K562 (cell line): ENCODE data around the gene MRRF. TPM values are rescaled to one million over a fixed set of nuclear protein-coding genes. Genes with fewer than 3 reads are reported as not detected.
A peak's percentile ranks its signal among the peaks of the same experiment; 100 is the strongest.

Experiments used
- MAFF ChIP-seq: IDR thresholded peaks from 2 replicates; pipeline ENCODE4 v1.6.1; 2012; ENCODE audit warnings: low read length, improper control_type of control experiment
- PML ChIP-seq: IDR thresholded peaks from 2 replicates; pipeline ENCODE4 v1.6.1; 2012; ENCODE audit warnings: low read length, inconsistent platforms
- SMARCA4 ChIP-seq: fragments of 450-650 bp; IDR thresholded peaks from 2 replicates; pipeline ENCODE4 v1.6.1; 2016
- polyA plus RNA-seq, 8 experiments: library from polyadenylated mRNA; depleted of rRNA in 4 of 8; stranded (reverse) in 5 of 8; unstranded in 3 of 8; fragments of >200 nt; fragmentation: Nextera tagmentation in 2 of 8; fragmentation: Illumina TruSeq in 1 of 8; extraction: Ambion mirVana in 2 of 8; extraction: Trizol in 1 of 8; gene quantifications; 2 replicates each; pipeline versions ENCODE4 v1.2.1 to v1.2.3, GENCODE V29; 2011 to 2014; ENCODE audit warnings: inconsistent platforms in 1 of 8, missing spikeins in 1 of 8
- total RNA-seq, 7 experiments: library from RNA; depleted of rRNA in 6 of 7; stranded (reverse); fragments of >200 nt in 6 of 7; fragmentation: Illumina TruSeq in 2 of 7; extraction: Trizol in 2 of 7; gene quantifications; 2 replicates each; pipeline versions ENCODE4 v1.2.1 to v1.2.3, GENCODE V29; 2011 to 2021; ENCODE audit warnings: low replicate concordance in 1 of 7
- TF ChIP-seq, protein P1 (sequence below): fragments of 200-800 bp; sonication (Bioruptor generic); IDR thresholded peaks from 2 replicates; pipeline ENCODE4 v1.6.1; 2017; ENCODE audit warnings: missing genetic modification characterization, missing compliant biosample characterization
- TF ChIP-seq, protein P2 (sequence below), 2 experiments: IDR thresholded peaks; 2 replicates each; pipeline ENCODE4 v1.6.1; 2012; ENCODE audit warnings: improper control_type of control experiment in 2 of 2, low read depth in 2 of 2, low read length in 2 of 2, borderline replicate concordance in 1 of 2

Gene MRRF
- total and polyA plus RNA-seq, 9 of the 15 experiments (the other 6 are each of a cell fraction or from before 2014, with no cell fraction given): 55.0 to 105 (median 81.2) TPM

GRCh38 chr9:122228568-122229484, 35.9 kb upstream of the MRRF start, which contains the start of gene LHX6 (continued):
- TF ChIP-seq, protein P1, sequence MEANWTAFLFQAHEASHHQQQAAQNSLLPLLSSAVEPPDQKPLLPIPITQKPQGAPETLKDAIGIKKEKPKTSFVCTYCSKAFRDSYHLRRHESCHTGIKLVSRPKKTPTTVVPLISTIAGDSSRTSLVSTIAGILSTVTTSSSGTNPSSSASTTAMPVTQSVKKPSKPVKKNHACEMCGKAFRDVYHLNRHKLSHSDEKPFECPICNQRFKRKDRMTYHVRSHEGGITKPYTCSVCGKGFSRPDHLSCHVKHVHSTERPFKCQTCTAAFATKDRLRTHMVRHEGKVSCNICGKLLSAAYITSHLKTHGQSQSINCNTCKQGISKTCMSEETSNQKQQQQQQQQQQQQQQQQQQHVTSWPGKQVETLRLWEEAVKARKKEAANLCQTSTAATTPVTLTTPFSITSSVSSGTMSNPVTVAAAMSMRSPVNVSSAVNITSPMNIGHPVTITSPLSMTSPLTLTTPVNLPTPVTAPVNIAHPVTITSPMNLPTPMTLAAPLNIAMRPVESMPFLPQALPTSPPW (CRISPR knock-in tag): peak; percentile 58
- TF ChIP-seq SMARCA4: peak; percentile 63; the same call in 1 of the 2 replicates
- TF ChIP-seq PML: no peak
- TF ChIP-seq, protein P2, sequence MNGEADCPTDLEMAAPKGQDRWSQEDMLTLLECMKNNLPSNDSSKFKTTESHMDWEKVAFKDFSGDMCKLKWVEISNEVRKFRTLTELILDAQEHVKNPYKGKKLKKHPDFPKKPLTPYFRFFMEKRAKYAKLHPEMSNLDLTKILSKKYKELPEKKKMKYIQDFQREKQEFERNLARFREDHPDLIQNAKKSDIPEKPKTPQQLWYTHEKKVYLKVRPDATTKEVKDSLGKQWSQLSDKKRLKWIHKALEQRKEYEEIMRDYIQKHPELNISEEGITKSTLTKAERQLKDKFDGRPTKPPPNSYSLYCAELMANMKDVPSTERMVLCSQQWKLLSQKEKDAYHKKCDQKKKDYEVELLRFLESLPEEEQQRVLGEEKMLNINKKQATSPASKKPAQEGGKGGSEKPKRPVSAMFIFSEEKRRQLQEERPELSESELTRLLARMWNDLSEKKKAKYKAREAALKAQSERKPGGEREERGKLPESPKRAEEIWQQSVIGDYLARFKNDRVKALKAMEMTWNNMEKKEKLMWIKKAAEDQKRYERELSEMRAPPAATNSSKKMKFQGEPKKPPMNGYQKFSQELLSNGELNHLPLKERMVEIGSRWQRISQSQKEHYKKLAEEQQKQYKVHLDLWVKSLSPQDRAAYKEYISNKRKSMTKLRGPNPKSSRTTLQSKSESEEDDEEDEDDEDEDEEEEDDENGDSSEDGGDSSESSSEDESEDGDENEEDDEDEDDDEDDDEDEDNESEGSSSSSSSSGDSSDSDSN (IDR thresholded peaks at IDR 0.05; ENCODE audit: borderline replicate concordance in 1 of 2, low read depth in 2 of 2, low read length in 2 of 2): 0 out of 4 replicates have a peak, but pooled peaks of 1 of the 2 experiments have one; percentile 37
- TF ChIP-seq MAFF: no peak
- TF ChIP-seq, all 486 proteins: peak for 23
